Measurements from ENCODE around the gene ANK2.

- TF ChIP-seq CTCF (IDR thresholded peaks at IDR 0.05) (no peak), POLR2A (IDR thresholded peaks at IDR 0.05) (no peak)
These were observed 329.4 kb downstream of the ANK2 start for GRCh38 chr4:113378836-113379235.

Measured in uterus (tissue), 2 donors.